A549 (cell line): ENCODE results near the gene EXOC4.

ENCODE experiments used
- BHLHE40 ChIP-seq: IDR thresholded peaks from 2 replicates; pipeline ENCODE4 v1.6.1; 2012; ENCODE audit warnings: low read depth, low read length, inconsistent platforms
- CHD4 ChIP-seq: fragments of 200-600 bp; sonication (generic); IDR thresholded peaks from 2 replicates; pipeline ENCODE4 v1.6.1; 2016; ENCODE audit warnings: antibody characterized with exemption, mild to moderate bottlenecking, borderline replicate concordance
- CTCF ChIP-seq: fragments of >200 bp; sonication (Bioruptor Twin); formaldehyde crosslinking; IDR thresholded peaks from 3 replicates; pipeline ENCODE4 v1.5.1; 2016
- EP300 ChIP-seq, 2 experiments: fragments of >200 bp; sonication (Bioruptor Twin); formaldehyde crosslinking; IDR thresholded peaks; 2 replicates in 1 of 2; 3 replicates in 1 of 2; pipeline ENCODE4 v1.6.1; 2016 to 2017
- ESRRA ChIP-seq: fragments of 150-350 bp; IDR thresholded peaks from 2 replicates; pipeline ENCODE4 v1.6.1; 2014; ENCODE audit warnings: mild to moderate bottlenecking, low read length, borderline replicate concordance
- JUN ChIP-seq, 2 experiments: fragments of >200 bp; sonication (Bioruptor Twin); formaldehyde crosslinking; IDR thresholded peaks; 2 replicates in 1 of 2; 3 replicates in 1 of 2; pipeline ENCODE4 v1.6.1; 2016 to 2017
- JUNB ChIP-seq: fragments of >200 bp; sonication (Bioruptor Twin); formaldehyde crosslinking; IDR thresholded peaks from 2 replicates; pipeline ENCODE4 v1.6.1; 2016
- MAX ChIP-seq: IDR thresholded peaks from 2 replicates; pipeline ENCODE4 v1.6.1; 2012
- MAZ ChIP-seq: fragments of 150-350 bp; IDR thresholded peaks from 2 replicates; pipeline ENCODE4 v1.6.1; 2014; ENCODE audit warnings: antibody characterized with exemption, low read depth, low read length, borderline replicate concordance
- PHF8 ChIP-seq: fragments of 200-600 bp; sonication (generic); IDR thresholded peaks from 2 replicates; pipeline ENCODE4 v1.6.1; 2016; ENCODE audit warnings: low read depth, mild to moderate bottlenecking, antibody characterized with exemption, moderate library complexity, borderline replicate concordance
- POLR2A ChIP-seq: IDR thresholded peaks from 2 replicates; pipeline ENCODE4 v1.6.1; 2012; ENCODE audit warnings: mild to moderate bottlenecking, low read length
- RARB ChIP-seq: fragments of 250-450 bp; sonication (Bioruptor Pico); IDR thresholded peaks from 2 replicates; pipeline ENCODE4 v1.8.0; 2021; ENCODE audit warnings: mild to moderate bottlenecking, moderate library complexity
- RNF2 ChIP-seq: fragments of 200-600 bp; sonication (generic); IDR thresholded peaks from 2 replicates; pipeline ENCODE4 v1.6.1; 2016; ENCODE audit warnings: low read depth, mild to moderate bottlenecking, antibody characterized with exemption, moderate library complexity, borderline replicate concordance
- TP53 ChIP-seq: fragments of 250-450 bp; sonication (Bioruptor Pico); IDR thresholded peaks from 2 replicates; pipeline ENCODE4 v1.5.0; 2021; ENCODE audit warnings: mild to moderate bottlenecking, moderate library complexity

GRCh38 chr7:133947458-133948254 is 694.8 kb downstream of the EXOC4 start:
- no peak for TF ChIP-seq JUNB
- TF ChIP-seq CHD4, result no peak
- no peak for TF ChIP-seq CTCF
- no peak for TF ChIP-seq MAX
- TF ChIP-seq BHLHE40, result no peak
- TF ChIP-seq POLR2A, result no peak
- TF ChIP-seq RARB (CRISPR knock-in tag), result no peak
- TF ChIP-seq RNF2, result no peak
- TF ChIP-seq MAZ, result no peak
- TF ChIP-seq JUN (IDR thresholded peaks at IDR 0.05), result no peak
- TF ChIP-seq PHF8, result no peak
- TF ChIP-seq TP53 (CRISPR knock-in tag), result no peak
- TF ChIP-seq EP300 (IDR thresholded peaks at IDR 0.05), result no peak
- no peak for TF ChIP-seq ESRRA
